Limb (tissue), 2 donors: Measurements from ENCODE around the gene LITAFD.
A peak's percentile ranks its signal among the peaks of the same experiment; 100 is the strongest.
"Not testable (repeated sequence)": the region's sequence is repeated elsewhere in the genome, so short reads cannot be mapped to it uniquely, and the experiment has no call there.

ENCODE experiments used
- DNase-seq, 2 donors: peaks; one replicate each; pipeline ENCODE4 v3.0.0-alpha.2; 2016; ENCODE audit errors: extremely low spot score in 2 of 2

Gene LITAFD

DNA sequence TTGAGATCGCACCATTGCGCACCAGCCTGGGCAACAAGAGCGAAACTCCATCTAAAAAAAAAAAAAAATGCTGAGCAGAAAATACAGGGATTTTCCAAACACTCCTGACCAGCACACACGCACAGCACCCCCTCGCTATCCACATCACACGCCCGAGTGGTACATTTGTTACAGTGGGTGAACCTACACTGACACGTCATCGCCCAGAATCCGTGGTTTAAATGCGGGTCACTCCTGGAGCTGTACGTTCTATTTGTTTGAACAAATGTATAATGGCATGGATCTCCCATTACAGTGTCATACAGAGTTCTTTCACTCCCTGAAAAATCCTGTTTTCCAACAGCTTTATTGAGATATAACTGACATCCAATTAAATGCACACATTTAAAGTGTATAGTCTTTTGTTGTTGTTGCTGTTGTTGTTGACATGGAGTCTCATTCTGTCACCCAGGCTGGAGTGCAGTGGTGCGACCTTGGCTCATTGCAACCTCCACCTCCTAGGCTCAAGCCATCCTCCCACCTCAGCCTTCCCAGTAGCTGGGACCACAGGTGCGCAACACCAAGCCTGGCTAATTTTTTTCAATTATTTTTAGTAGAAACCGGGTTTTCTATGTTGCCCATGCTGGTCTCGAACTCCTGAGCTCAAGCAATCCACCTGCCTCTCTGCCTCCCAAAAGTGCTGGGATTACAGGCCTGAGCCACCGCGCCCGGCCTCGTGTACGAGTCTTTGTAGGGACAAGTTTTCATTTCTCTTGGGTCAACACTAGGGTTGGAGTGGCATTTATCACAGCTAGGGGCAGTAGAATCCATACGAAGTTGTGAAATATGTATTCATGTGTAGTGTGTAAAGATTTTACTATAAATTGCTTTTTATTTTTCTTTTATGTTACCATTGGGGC lies 8.9 kb upstream of the LITAFD start:
- DNase-seq = no peak

GRCh38 chr16:8873866-8874195 lies 8.3 kb upstream of the LITAFD start:
- DNase-seq = not testable (repeated sequence)

- DNase-seq = peak in 1 of 2 donors; percentile 37
These were observed 7.8 kb upstream of the LITAFD start for GRCh38 chr16:8874388-8874787.

GRCh38 chr16:8875317-8875716 lies 6.8 kb upstream of the LITAFD start:
- not testable (repeated sequence) for DNase-seq

DNA sequence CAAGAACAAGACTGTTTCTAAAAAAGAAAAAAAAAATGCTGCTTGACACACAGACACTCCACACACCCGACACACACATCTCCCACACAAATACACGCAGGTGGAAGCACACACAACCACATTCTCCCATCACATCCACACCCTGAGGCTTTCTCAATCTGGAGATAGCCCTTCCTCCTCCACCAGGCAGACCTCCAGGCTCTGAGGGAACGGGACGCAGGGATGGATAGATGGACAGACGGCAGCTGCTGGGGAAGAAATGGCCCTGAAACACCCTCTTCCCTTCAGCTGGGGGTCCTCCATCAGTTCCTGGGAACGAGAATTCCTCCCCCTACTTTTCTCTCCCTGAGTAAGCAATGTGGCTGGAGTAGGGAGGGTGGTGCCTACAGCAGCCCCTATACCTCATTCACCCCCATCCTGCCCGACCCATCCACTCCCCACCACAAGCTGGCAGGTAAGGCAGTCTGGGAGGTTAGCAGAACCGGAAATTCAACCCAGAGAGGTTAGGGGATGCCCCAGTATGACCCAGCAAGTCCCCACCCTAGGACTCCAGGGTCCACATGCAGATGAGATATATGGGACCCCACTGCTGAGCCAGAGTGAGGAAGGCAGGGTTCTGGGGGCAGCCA lies 4.1 kb upstream of the LITAFD start:
- DNase-seq = no peak

- DNase-seq = no peak
These were observed 3.6 kb upstream of the LITAFD start for GRCh38 chr16:8878523-8878911.

GRCh38 chr16:8880839-8881510 lies 1.2 kb upstream of the LITAFD start:
- no peak for DNase-seq

GRCh38 chr16:8882725-8883377 lies 700 bp downstream of the LITAFD start:
- DNase-seq = no peak

- no peak for DNase-seq
These were observed 3.8 kb downstream of the LITAFD start for GRCh38 chr16:8885674-8886592.

GRCh38 chr16:8886593-8887430 lies 4.7 kb downstream of the LITAFD start:
- DNase-seq = no peak

DNA sequence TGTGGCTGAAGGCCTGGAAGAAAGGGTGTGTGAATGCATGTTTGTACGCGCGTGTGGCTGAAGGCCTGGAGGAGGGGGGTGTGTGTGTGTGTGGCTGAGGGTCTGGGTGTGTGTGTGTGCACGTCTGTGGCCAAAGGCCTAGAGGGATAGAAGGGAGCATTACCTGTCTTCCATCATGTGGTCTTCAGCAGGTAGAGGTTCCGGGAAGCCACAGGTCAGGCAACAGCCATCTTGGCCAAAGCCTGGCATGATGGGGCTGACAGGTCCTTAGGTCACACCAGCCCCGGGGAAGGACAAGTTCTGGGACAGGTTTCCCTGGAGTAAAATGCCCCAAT lies 5.2 kb downstream of the LITAFD start:
- DNase-seq = no peak

DNA sequence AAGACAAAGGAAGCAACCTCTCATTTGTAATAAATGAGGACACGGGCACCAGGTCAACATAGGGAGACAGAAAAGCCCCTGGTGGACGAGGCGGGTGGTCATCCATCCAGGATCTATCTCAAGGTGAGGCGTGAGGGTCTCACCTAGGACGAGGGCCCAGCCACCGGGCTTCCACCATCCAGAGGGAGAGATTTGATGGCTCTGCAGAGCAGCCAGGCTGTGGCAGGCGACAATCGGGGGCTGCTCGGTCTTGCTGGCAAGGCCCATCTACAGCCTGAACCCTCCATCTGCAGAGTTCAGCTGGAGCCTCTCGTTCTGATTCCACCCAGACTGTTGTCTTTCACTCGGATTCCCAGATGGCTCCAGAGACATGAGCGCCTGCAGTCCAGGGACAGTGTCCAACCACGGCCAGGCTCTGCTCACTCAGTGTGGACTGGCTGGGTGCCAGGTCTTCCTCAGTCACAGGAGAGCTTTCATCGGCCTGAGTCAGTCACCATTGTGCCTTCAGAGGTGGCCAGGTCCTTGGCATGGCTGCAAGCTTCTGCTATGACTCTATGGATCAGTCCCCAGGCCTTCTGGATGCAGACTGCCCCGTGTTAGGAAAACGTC lies 5.9 kb downstream of the LITAFD start:
- DNase-seq = no peak

DNA sequence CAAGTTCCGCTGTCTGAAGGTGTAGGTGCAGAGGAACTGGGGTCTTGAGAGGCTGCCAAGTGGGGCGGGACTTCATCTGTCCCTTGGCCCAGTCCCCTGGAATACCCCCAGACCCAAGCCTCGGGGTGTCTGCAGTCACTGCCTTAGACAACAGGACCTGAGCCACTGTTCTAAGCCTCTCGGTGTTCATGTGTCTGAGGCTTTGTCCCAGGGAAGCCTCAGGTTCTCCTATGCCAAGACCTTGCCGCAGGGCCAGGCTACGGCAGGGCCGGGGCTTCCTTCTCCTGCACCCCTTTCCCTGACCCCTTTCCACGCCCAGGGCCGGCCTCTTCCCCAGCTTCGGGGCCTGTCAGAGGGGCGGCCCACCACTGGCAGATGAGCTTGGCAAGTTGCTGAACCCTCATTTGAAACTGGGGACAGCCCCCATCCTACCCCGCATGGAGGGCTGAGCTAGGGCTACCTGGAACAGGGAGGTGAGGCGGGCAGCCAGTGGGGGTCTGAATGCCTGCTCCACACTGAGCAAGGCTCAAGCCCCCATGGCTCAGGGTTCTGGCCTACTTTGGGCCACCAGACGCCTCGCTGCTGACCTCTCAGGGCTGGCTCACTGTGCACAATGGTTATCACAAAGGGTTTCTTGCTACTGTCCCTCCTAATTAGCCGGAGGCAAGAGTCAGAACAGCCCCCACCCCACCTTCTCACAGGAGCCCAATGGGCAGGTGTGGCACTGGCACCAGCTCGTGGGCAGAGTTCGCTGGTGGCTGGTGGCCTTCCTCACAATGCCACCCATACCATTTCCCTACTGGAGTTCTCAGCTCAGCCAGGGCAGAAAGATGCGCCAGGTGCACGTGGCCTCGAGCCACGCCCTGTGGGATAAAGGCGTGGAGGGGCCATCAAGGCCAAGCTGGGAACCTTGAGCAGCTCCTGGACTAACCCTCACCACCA lies 7.1 kb downstream of the LITAFD start:
- DNase-seq = no peak

GRCh38 chr16:8889893-8890548 lies 7.9 kb downstream of the LITAFD start:
- no peak for DNase-seq

DNA sequence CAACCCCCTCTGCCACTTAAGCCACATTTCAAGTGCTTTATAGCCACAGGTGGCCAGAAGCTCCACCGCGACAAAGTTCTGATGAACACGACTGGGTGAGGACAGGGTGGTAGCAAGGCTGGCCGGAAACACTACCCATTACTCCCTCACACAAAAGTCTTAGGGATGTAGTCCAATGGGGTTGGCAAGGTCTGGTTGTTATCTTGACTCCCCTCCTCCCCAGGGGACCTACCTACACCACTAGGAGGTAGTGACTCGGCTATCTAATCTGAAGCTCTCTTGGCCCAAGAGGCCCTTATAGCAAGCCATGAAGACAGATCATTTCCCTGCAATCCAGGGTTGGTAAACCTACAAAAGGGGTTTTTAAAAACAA lies 8.4 kb downstream of the LITAFD start:
- DNase-seq = no peak

GRCh38 chr16:8892101-8892575 lies 10.0 kb downstream of the LITAFD start:
- DNase-seq = no peak

- no peak for DNase-seq
These were observed 11.3 kb downstream of the LITAFD start for GRCh38 chr16:8893426-8893825.
